Esophagus squamous epithelium (tissue), 4 donors: ENCODE data around the gene PLN.

Source experiments
- CTCF ChIP-seq, 6 experiments: fragments of 450-650 bp in 4 of 6; fragments of 200-600 bp in 2 of 6; sonication (generic) in 2 of 6; IDR thresholded peaks; one replicate each; pipeline ENCODE4 v1.5.1; 2016 to 2019; ENCODE audit warnings: antibody characterized with exemption in 6 of 6, mild to moderate bottlenecking in 4 of 6, moderate library complexity in 4 of 6
- POLR2A ChIP-seq, 4 donors: fragments of 450-650 bp; IDR thresholded peaks; one replicate each; pipeline ENCODE4 v1.6.1; 2017; ENCODE audit warnings: antibody characterized with exemption in 4 of 4, mild to moderate bottlenecking in 4 of 4, moderate library complexity in 3 of 4

- TF ChIP-seq POLR2A (IDR thresholded peaks at IDR 0.05) (no peak), CTCF (IDR thresholded peaks at IDR 0.05) (no peak)
These were observed 40.5 kb upstream of the PLN start for GRCh38 chr6:118507636-118508035.
